Small intestine (tissue), 7 donors: ENCODE data around the gene CCK. TPM values are rescaled to one million over a fixed set of nuclear protein-coding genes. Genes with fewer than 3 reads are reported as not detected.
"Not testable (repeated sequence)": the region's sequence is repeated elsewhere in the genome, so short reads cannot be mapped to it uniquely, and the experiment has no call there.

Source experiments
- DNase-seq, 2 donors: peaks; one replicate each; pipeline versions ENCODE4 v3.0.0 to v3.0.0-alpha.2; 2013
- FAIRE-seq: peaks from 2 replicates; lab custom pipeline; 2012; peaks lifted over from hg19 to GRCh38; lab: Jason Lieb, UNC
- H3K27ac ChIP-seq, 3 donors: one replicate each; pipeline ENCODE4 v1.5.1; 2013; ENCODE audit warnings: low read length in 2 of 3, mild to moderate bottlenecking in 2 of 3, control low read depth in 1 of 3, inconsistent platforms in 1 of 3, low read depth in 1 of 3, moderate library complexity in 1 of 3
- H3K27me3 ChIP-seq, 3 donors: one replicate each; pipeline ENCODE4 v1.6.1; 2013; ENCODE audit warnings: low read length in 3 of 3, inconsistent platforms in 1 of 3; ENCODE audit not compliant: control insufficient read depth in 3 of 3, insufficient read depth in 3 of 3
- H3K36me3 ChIP-seq, 3 donors: one replicate each; pipeline ENCODE4 v1.6.1; 2013; ENCODE audit warnings: low read length in 3 of 3, inconsistent platforms in 1 of 3, low read depth in 1 of 3, mild to moderate bottlenecking in 1 of 3, moderate library complexity in 1 of 3; ENCODE audit not compliant: control insufficient read depth in 3 of 3, insufficient read depth in 2 of 3
- H3K4me1 ChIP-seq, 3 donors: one replicate each; pipeline ENCODE4 v1.6.1; 2013; ENCODE audit warnings: low read length in 2 of 3, inconsistent platforms in 1 of 3, low read depth in 1 of 3, mild to moderate bottlenecking in 1 of 3, moderate library complexity in 1 of 3; ENCODE audit not compliant: control insufficient read depth in 3 of 3, insufficient read depth in 2 of 3
- H3K4me3 ChIP-seq, 3 donors: one replicate each; pipeline ENCODE4 v1.5.1; 2013; ENCODE audit warnings: low read length in 3 of 3, control low read depth in 1 of 3, inconsistent platforms in 1 of 3, low read depth in 1 of 3, mild to moderate bottlenecking in 1 of 3, moderate library complexity in 1 of 3
- H3K9me3 ChIP-seq, 2 donors: one replicate each; pipeline ENCODE4 v1.6.1; 2013; ENCODE audit warnings: low read depth in 1 of 2, low read length in 1 of 2; ENCODE audit not compliant: control insufficient read depth in 2 of 2, insufficient read depth in 1 of 2
- WGBS, 3 donors: extraction: QIAGEN DNeasy Blood & Tissue Kit; methylation state at CpG; one replicate each; pipeline ENCODE4 v1.1.7; 2013; 5-methylcytosine and 5-hydroxymethylcytosine counted together
- polyA plus RNA-seq, 4 donors: library from polyadenylated mRNA; stranded (reverse) in 3 of 4; unstranded in 1 of 4; fragments of 200-250 nt in 3 of 4; fragments of 120-200 nt in 1 of 4; gene quantifications; one replicate each; pipeline versions ENCODE4 v1.2.1 to v1.2.3, GENCODE V29; 2013
- donor health status: healthy with polysubstance abuse.
- donor health status: control.
- donor health status: control.
- donor health status: Bipolar disorder and iron deficiency.
- donor health status: healthy.

Gene CCK
- polyA plus RNA-seq, 4 donors = 0.89 to 44.9 (median 22.9) TPM

GRCh38 chr3:42300013-42300412 lies 34.0 kb upstream of the CCK start:
- 6 to 22% (median 19%) methylated on average over 3 of the region's 3 CpGs for WGBS, 3 donors
- Histone ChIP-seq H3K36me3 (no peaks in the 10 kb centered on the region), H3K4me1 (no peaks in the 10 kb centered on the region), H3K27me3 (peaks cover 0 to 2% (median 0%) of the 10 kb centered on the region in 3 donors), H3K9me3 (no peaks in the 10 kb centered on the region), H3K4me3 (no peak overlapping the region), H3K27ac (no peak overlapping the region)
- peak; percentile 24 to 58 for DNase-seq
- no peak for FAIRE-seq

- WGBS, 3 donors = 69 to 74% (median 70%) methylated on average over 2 of the region's 2 CpGs
- H3K4me3 ChIP-seq = no peak overlapping the region
- no peaks in the 10 kb centered on the region for H3K4me1 ChIP-seq
- no peak overlapping the region for H3K27ac ChIP-seq
- no peaks in the 10 kb centered on the region for H3K36me3 ChIP-seq
- no peaks in the 10 kb centered on the region for H3K9me3 ChIP-seq
- peaks cover 0 to 4% (median 0%) of the 10 kb centered on the region in 3 donors for H3K27me3 ChIP-seq
- DNase-seq (no peak), FAIRE-seq (no peak)
These were observed 32.3 kb upstream of the CCK start for GRCh38 chr3:42298259-42298658.

GRCh38 chr3:42292009-42292408 lies 26.0 kb upstream of the CCK start:
- Histone ChIP-seq H3K4me3 (no peak overlapping the region), H3K4me1 (no peaks in the 10 kb centered on the region), H3K36me3 (no peaks in the 10 kb centered on the region), H3K9me3 (peaks cover 0 to 2% of the 10 kb centered on the region in 2 donors), H3K27me3 (peaks cover 0 to 9% (median 0%) of the 10 kb centered on the region in 3 donors), H3K27ac (no peak overlapping the region)
- no peak for FAIRE-seq
- WGBS, 3 donors = 81 to 94% (median 88%) methylated on average over 1 of the region's 1 CpG
- no peak for DNase-seq

- peaks cover 0 to 9% (median 0%) of the 10 kb centered on the region in 3 donors for H3K27me3 ChIP-seq
- FAIRE-seq (no peak), DNase-seq (no peak)
- no peaks in the 10 kb centered on the region for H3K4me1 ChIP-seq
- 77 to 82% (median 80%) methylated on average over 5 of the region's 5 CpGs for WGBS, 3 donors
- no peaks in the 10 kb centered on the region for H3K36me3 ChIP-seq
- peaks cover 0 to 2% of the 10 kb centered on the region in 2 donors for H3K9me3 ChIP-seq
- no peak overlapping the region for H3K4me3 ChIP-seq
- no peak overlapping the region for H3K27ac ChIP-seq
These were observed 25.2 kb upstream of the CCK start for GRCh38 chr3:42290966-42291714.

- Histone ChIP-seq H3K36me3 (no peaks in the 10 kb centered on the region), H3K27ac (no peak overlapping the region), H3K9me3 (peaks cover 0 to 2% of the 10 kb centered on the region in 2 donors), H3K4me3 (no peak overlapping the region), H3K4me1 (no peaks in the 10 kb centered on the region), H3K27me3 (peaks cover 0 to 5% (median 0%) of the 10 kb centered on the region in 3 donors)
- DNase-seq (peak in 1 of 2 donors; percentile 6), FAIRE-seq (no peak)
- WGBS, 3 donors = 3 to 17% (median 16%) methylated on average over 1 of the region's 1 CpG
These were observed 23.0 kb upstream of the CCK start for GRCh38 chr3:42289026-42289425.

- Histone ChIP-seq H3K27ac (no peak overlapping the region), H3K36me3 (no peaks in the 10 kb centered on the region), H3K4me3 (no peak overlapping the region), H3K4me1 (no peaks in the 10 kb centered on the region), H3K27me3 (peaks cover 0 to 5% (median 0%) of the 10 kb centered on the region in 3 donors), H3K9me3 (peaks cover 0 to 2% of the 10 kb centered on the region in 2 donors)
- WGBS, 3 donors = 36 to 66% (median 44%) methylated on average over 2 of the region's 2 CpGs
- DNase-seq (peak; percentile 31 to 71), FAIRE-seq (no peak)
These were observed 22.4 kb upstream of the CCK start for GRCh38 chr3:42288385-42288784.

- 74 to 80% (median 78%) methylated on average over 8 of the region's 8 CpGs for WGBS, 3 donors
- not testable (repeated sequence) for H3K27ac ChIP-seq, H3K27me3 ChIP-seq, H3K4me1 ChIP-seq, H3K9me3 ChIP-seq, H3K36me3 ChIP-seq, FAIRE-seq, H3K4me3 ChIP-seq, DNase-seq
These were observed 21.4 kb upstream of the CCK start for GRCh38 chr3:42287423-42287822.

GRCh38 chr3:42277676-42278075 lies 11.7 kb upstream of the CCK start:
- H3K27me3 ChIP-seq = peaks cover 0 to 3% (median 2%) of the 10 kb centered on the region in 3 donors
- H3K36me3 ChIP-seq = no peaks in the 10 kb centered on the region
- H3K27ac ChIP-seq = no peak overlapping the region
- FAIRE-seq (no peak), DNase-seq (no peak)
- H3K4me1 ChIP-seq = no peaks in the 10 kb centered on the region
- H3K4me3 ChIP-seq = no peak overlapping the region
- WGBS, 3 donors = 60 to 71% (median 66%) methylated on average over 6 of the region's 6 CpGs
- peaks cover 0 to 8% of the 10 kb centered on the region in 2 donors for H3K9me3 ChIP-seq
